HG02610 (cell line): ENCODE measurements around the gene INPP4B.
"Not testable (repeated sequence)": the region's sequence is repeated elsewhere in the genome, so short reads cannot be mapped to it uniquely, and the experiment has no call there.

ENCODE experiments used
- ATAC-seq: cut with Tn5 transposase; IDR thresholded peaks from one replicate; pipeline ENCODE4 v1.9.1; 2021; ENCODE audit warnings: mild to moderate bottlenecking, moderate library complexity; ENCODE audit not compliant: unreplicated experiment

INPP4B gene

GRCh38 chr4:142826503-142827241 is 19.4 kb downstream of the INPP4B start:
- no peak for ATAC-seq

DNA sequence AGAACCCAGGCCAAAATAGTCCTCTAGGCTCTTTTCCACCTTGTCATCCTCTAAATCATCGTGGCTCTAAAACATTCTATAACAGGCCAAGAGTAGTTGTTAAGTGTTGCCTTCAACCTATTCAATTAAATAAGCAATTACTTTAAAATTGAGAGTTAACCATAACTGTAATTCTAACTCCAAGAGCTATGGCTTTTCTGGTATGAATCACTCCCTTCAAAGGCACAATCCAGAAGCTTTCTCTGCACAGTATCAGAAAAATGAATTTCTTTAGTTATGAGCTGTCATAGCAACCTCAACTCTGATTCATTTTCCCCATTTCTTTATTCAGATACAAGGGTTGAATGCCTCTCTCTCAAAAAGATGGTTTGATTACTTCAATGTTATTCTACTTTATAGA is 21.7 kb downstream of the INPP4B start:
- no peak for ATAC-seq

- no peak for ATAC-seq
Observed at GRCh38 chr4:142823796-142824195, 22.3 kb downstream of the INPP4B start.

DNA sequence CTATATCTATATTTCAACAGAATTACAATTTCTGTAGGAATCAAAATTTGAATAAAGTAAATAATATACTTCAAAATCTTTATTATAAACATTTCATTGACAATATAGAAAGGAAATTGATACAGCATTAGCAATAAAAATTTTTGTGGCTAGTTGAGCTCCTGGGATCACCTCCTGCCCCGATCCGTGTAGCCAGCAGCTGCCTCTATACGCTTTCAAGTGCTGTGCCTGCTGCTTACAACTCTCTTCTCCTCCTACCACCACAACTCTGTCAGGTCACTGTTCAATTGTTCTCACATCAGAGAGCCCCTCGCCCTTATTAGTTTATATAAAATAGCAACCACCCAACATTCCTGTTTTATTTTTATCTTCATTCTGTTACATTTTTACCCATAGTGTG is 27.6 kb downstream of the INPP4B start:
- ATAC-seq, result no peak

DNA sequence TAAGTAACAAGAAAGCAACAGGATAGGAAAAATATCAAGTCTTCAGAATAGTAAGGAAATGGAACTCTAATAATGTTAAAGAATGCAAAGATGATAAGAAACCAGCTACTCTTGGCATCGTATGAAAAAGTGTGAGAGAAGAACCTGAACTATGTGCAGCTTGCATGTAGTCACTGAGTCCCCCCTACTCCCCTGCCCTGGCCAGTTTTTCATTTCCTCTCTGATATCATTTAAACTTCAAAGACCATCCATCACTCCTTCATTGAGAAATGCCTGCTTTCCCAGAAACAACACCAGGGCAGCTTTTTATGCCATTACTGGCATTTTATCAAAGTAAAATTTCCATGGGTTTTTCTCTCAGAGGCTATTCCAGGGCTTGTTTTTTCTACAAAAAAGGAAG is 28.1 kb downstream of the INPP4B start:
- no peak for ATAC-seq

GRCh38 chr4:142817442-142817841 is 28.7 kb downstream of the INPP4B start:
- ATAC-seq, result no peak

- peak; percentile 80 for ATAC-seq
Observed at GRCh38 chr4:142815834-142816233, 30.3 kb downstream of the INPP4B start.

DNA sequence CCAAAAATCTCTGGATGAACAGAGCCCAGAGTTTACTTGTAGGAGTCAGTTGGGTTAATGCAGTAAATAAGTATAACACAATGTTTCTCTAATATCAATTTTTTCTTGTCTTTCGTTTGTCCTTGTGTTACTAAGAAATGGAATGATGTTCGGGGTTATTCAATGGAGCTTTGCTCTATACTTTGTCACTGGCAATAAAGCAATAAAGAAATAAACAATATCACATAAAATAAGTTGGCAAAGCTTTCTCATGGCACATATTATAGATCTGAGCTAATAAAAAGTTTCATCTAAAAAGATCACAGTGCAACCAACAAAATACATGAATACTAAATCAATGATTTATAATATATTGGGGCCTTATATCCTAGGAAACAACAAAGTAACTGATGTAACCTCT is 32.7 kb downstream of the INPP4B start:
- no peak for ATAC-seq

DNA sequence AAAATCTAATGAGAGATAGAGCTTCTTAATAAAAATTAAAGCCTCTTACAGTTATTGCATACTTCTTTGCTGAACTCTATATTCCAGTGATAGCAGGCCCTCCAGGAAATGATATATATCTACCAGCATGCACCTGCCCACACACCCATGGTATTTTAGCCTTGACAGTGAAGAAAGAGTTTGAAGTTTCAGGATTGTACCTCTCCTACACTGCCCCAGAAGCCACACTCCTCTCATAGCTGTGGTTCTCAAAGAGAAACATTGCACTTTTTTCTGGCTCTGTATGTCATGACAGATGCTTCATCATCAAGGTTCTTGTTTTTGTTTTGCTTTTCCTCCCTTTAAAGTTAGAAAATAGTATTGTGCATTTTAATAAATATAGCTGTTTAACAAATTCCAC is 34.0 kb downstream of the INPP4B start:
- no peak for ATAC-seq

GRCh38 chr4:142811034-142811433 is 35.1 kb downstream of the INPP4B start:
- ATAC-seq, result no peak

- ATAC-seq, result no peak
Observed at GRCh38 chr4:142809559-142809958, 36.5 kb downstream of the INPP4B start.

DNA sequence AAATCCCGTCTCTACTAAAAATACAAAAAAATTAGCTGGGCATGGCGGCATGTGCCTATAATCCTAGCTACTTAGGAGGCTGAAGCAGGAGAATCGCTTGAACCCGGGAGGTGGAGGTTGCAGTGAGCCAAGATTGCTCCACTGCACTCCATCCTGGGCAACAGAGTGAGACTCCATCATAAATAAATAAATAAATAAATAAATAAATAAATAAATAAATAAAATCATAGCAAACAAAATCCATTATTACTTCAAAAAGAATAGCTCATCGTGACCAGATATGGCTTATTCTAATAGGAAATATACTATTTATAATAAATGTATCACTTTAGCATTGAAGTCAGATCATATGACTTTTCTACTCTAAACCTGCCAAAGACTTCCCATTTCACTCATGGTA is 42.2 kb downstream of the INPP4B start:
- ATAC-seq, result not testable (repeated sequence)

- no peak for ATAC-seq
Observed at GRCh38 chr4:142801966-142802365, 44.1 kb downstream of the INPP4B start.

- no peak for ATAC-seq
Observed at GRCh38 chr4:142781114-142781513, 65.0 kb downstream of the INPP4B start.

DNA sequence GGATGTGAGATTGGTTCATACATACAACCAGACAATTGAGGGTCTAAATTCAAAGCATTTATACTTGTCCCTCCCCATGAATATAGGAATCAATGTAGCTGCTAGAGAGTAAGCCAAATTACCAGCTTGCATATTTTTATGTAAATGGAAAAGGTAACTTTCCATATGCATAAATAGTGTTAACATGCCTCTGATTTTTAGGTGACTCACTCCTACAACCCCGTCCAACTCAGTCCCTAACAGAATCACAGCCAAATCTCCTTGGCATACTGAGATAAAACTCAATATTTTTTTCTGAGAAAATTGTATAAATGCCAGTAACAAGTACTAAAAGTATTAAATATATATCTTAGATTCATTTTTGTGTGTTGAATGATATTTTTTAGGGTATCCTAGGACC is 67.2 kb downstream of the INPP4B start:
- no peak for ATAC-seq

DNA sequence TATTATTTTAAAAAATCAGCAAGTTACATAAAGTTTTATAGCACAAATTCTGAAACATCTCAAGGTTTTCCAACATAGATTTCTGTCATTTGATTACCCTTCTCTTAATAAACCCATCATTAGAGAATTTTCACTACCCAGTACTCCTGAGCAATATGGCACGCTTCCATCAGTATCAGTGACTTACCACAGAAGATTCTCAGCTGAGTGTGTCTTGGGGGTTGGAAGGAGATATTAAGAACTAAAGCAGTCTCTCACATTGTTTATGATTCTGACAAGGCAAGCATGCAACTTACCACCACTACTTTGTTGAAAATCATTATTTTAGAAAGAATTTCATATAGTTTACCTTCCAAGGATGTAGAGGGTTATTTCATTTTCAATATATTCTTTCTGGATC is 67.7 kb downstream of the INPP4B start:
- no peak for ATAC-seq

- no peak for ATAC-seq
Observed at GRCh38 chr4:142777045-142777743, 68.9 kb downstream of the INPP4B start.

- no peak for ATAC-seq
Observed at GRCh38 chr4:142776026-142776425, 70.1 kb downstream of the INPP4B start.

GRCh38 chr4:142773505-142773904 is 72.6 kb downstream of the INPP4B start:
- no peak for ATAC-seq

DNA sequence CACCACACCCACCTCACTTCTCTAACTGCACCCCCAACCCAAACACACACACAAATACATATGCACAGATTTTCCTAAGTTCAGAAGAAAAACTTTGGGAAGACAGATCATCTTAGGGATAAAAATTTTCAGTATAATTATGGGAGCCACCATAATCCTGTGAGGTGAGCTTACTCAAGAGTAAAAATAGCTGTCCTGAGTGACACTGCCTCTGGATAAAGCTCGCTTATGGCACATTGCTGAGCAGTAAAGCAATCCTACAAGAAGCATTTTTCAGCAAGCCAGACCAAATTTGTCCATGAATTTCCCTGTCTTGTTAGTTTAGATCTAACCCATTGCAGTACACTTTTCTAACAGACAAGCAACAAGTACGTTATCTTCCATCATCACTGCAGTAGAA is 83.8 kb downstream of the INPP4B start:
- no peak for ATAC-seq

GRCh38 chr4:142752202-142752786 is 93.8 kb downstream of the INPP4B start:
- ATAC-seq, result no peak

- no peak for ATAC-seq
Observed at GRCh38 chr4:142743121-142743825, 102.8 kb downstream of the INPP4B start.
